GM23248 (cell line): ENCODE data around the gene TNNI3. TPM values are rescaled to one million over a fixed set of nuclear protein-coding genes. Genes with fewer than 3 reads are reported as not detected.
"Not testable (repeated sequence)": the region's sequence is repeated elsewhere in the genome, so short reads cannot be mapped to it uniquely, and the experiment has no call there.

Experiments
- DNase-seq: peaks from one replicate; pipeline ENCODE4 v3.0.0-alpha.2; 2015
- H2AFZ ChIP-seq: fragments of 200-600 bp; sonication (generic); 2 replicates; pipeline ENCODE4 v1.6.1; 2016; ENCODE audit warnings: antibody characterized with exemption
- H3F3A ChIP-seq: fragments of 200-600 bp; sonication (generic); 2 replicates; pipeline ENCODE4 v1.6.1; 2016; ENCODE audit warnings: mild to moderate bottlenecking, antibody characterized with exemption, mixed run types; ENCODE audit not compliant: insufficient read depth
- H3K27ac ChIP-seq: fragments of 200-600 bp; sonication (generic); 2 replicates; pipeline ENCODE4 v1.5.1; 2016; ENCODE audit warnings: mild to moderate bottlenecking
- H3K27me3 ChIP-seq: fragments of 200-600 bp; sonication (generic); replicated peaks from 2 replicates; pipeline ENCODE4 v1.6.1; 2016; ENCODE audit warnings: mild to moderate bottlenecking; ENCODE audit not compliant: insufficient read depth
- H3K36me3 ChIP-seq: fragments of 200-600 bp; sonication (generic); 2 replicates; pipeline ENCODE4 v1.6.1; 2016; ENCODE audit warnings: low read depth, mild to moderate bottlenecking
- H3K4me1 ChIP-seq: fragments of 200-600 bp; sonication (generic); 2 replicates; pipeline ENCODE4 v1.6.1; 2016; ENCODE audit warnings: mild to moderate bottlenecking; ENCODE audit not compliant: insufficient read depth
- H3K4me2 ChIP-seq: fragments of 200-600 bp; sonication (generic); one replicate; pipeline ENCODE4 v1.6.1; 2016; ENCODE audit warnings: mild to moderate bottlenecking; ENCODE audit not compliant: unreplicated experiment
- H3K4me3 ChIP-seq: fragments of 200-600 bp; sonication (generic); 2 replicates; pipeline ENCODE4 v1.5.1; 2016; ENCODE audit warnings: mild to moderate bottlenecking
- H3K79me2 ChIP-seq: fragments of 200-600 bp; sonication (generic); 2 replicates; pipeline ENCODE4 v1.6.1; 2016; ENCODE audit warnings: mild to moderate bottlenecking; ENCODE audit not compliant: insufficient read depth
- H3K9ac ChIP-seq: fragments of 200-600 bp; sonication (generic); 2 replicates; pipeline ENCODE4 v1.6.1; 2016; ENCODE audit warnings: mild to moderate bottlenecking
- H3K9me2 ChIP-seq: fragments of 200-600 bp; sonication (generic); 2 replicates; pipeline ENCODE4 v1.6.1; 2016; ENCODE audit warnings: mixed run types, mild to moderate bottlenecking, moderate library complexity; ENCODE audit not compliant: insufficient read depth
- H3K9me3 ChIP-seq: fragments of 200-600 bp; sonication (generic); one replicate; pipeline ENCODE4 v1.6.1; 2017; ENCODE audit warnings: low read depth
- H4K20me1 ChIP-seq: fragments of 200-600 bp; sonication (generic); 2 replicates; pipeline ENCODE4 v1.6.0; 2016; ENCODE audit not compliant: insufficient read depth
- EZH2 ChIP-seq: fragments of 200-600 bp; sonication (generic); IDR thresholded peaks from 2 replicates; pipeline ENCODE4 v1.6.1; 2018; ENCODE audit warnings: antibody characterized with exemption, mild to moderate bottlenecking; ENCODE audit not compliant: insufficient read depth, poor library complexity, severe bottlenecking
- EZH2phosphoT487 ChIP-seq: fragments of 200-600 bp; sonication (generic); IDR thresholded peaks from 2 replicates; pipeline ENCODE4 v1.6.1; 2018; ENCODE audit warnings: antibody characterized with exemption, moderate library complexity, mild to moderate bottlenecking, low read depth; ENCODE audit not compliant: insufficient read depth
- WGBS, 2 experiments: methylation state at CpG; one replicate each; pipeline ENCODE4 v1.1.6; 2015 to 2017; ENCODE audit warnings: low lambda C conversion rate in 2 of 2, low coverage in 1 of 2; ENCODE audit errors: missing lambda C conversion rate in 2 of 2; 5-methylcytosine and 5-hydroxymethylcytosine counted together
- in situ Hi-C: fragments of 300-500 bp; cut with MboI; formaldehyde crosslinking; loops from 2 replicates; pipeline ENCODE4 v1.15.0; 2020
- polyA plus RNA-seq: library from polyadenylated mRNA; unstranded; fragments of >200 nt; fragmentation: Nextera tagmentation; extraction: Ambion mirVana; gene quantifications from 2 replicates; pipeline ENCODE4 v1.2.1, GENCODE V29; 2016
- total RNA-seq: library from RNA; depleted of rRNA; stranded (reverse); fragments of >200 nt; shearing (Covaris generic); gene quantifications from 2 replicates; pipeline ENCODE4 v1.2.3, GENCODE V29; 2014; rRNA removed

Gene TNNI3
- total RNA-seq (not detected in 2 replicates), polyA plus RNA-seq (0.35 TPM in 1 of 2 replicates, not detected in the other)

DNA sequence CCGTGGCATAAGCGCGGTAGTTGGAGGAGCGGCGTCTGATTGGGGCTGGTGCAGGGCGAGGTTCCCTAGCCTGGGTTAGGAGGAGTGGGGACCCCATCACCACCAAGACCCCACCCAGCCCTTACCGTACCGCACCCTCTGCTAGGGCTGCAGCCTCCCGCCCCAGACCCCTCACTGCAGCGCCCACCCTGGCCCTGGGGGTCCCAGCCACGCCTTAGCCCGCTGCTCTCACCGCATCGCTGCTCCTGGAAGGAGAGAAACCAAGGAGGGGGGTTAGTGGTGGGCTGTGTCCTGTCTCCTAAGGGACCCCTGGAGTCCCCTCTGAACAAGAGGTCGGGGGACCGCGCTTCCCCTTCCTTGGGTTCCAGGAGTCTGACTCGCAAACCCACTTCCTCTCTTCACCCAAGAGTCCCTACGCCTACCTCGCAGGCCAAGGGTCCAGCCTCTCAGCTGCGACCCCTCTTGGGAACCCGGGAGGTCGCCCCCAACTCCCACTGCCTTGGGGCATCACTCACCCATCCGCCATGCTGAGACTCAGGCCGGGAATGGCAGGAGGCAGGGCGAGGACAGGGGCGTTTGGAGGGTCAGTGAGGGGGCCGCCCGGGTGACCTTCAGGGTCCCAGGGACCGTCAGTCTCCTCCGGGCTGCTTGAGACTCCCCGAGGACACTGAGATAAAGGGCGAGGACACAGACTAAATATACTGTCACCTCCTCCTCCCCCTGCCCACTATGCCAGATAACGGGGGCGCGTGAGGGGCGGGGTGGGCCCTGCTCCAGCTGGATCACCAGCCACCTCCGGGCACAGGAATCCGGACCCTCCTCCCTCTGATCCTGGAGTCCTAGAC, at the start of gene TNNI3:
Gene TNNI3, minus strand, starts transcription at position 669 of the 845 bp plus-strand sequence. Its CDS starts 143 bp downstream, at position 526.
- no peaks in the 10 kb centered on the region for H3K79me2 ChIP-seq
- no peaks in the 10 kb centered on the region for H4K20me1 ChIP-seq
- no peak within 1 kb of the TSS for H2AFZ ChIP-seq
- TF ChIP-seq EZH2phosphoT487 (no peak), EZH2 (no peak)
- in situ Hi-C loops, result no loop called here
- no peaks in the 10 kb centered on the region for H3K36me3 ChIP-seq
- 30 to 39% methylated on average over 26 to 31 of the region's 39 CpGs for WGBS, 2 experiments
- H3K4me2 ChIP-seq, result no peak within 1 kb of the TSS
- H3K4me3 ChIP-seq, result no peak within 1 kb of the TSS
- no peak within 1 kb of the TSS for H3K27ac ChIP-seq
- no peaks in the 10 kb centered on the region for H3K9me2 ChIP-seq
- peaks cover 3% of the 10 kb centered on the region; the same call in 1 of the 2 replicates for H3F3A ChIP-seq
- peaks cover 22% of the 10 kb centered on the region for H3K27me3 ChIP-seq
- H3K9me3 ChIP-seq, result no peaks in the 10 kb centered on the region
- H3K4me1 ChIP-seq, result peaks cover 8% of the 10 kb centered on the region
- no peak for DNase-seq
- no peak within 1 kb of the TSS for H3K9ac ChIP-seq

DNA sequence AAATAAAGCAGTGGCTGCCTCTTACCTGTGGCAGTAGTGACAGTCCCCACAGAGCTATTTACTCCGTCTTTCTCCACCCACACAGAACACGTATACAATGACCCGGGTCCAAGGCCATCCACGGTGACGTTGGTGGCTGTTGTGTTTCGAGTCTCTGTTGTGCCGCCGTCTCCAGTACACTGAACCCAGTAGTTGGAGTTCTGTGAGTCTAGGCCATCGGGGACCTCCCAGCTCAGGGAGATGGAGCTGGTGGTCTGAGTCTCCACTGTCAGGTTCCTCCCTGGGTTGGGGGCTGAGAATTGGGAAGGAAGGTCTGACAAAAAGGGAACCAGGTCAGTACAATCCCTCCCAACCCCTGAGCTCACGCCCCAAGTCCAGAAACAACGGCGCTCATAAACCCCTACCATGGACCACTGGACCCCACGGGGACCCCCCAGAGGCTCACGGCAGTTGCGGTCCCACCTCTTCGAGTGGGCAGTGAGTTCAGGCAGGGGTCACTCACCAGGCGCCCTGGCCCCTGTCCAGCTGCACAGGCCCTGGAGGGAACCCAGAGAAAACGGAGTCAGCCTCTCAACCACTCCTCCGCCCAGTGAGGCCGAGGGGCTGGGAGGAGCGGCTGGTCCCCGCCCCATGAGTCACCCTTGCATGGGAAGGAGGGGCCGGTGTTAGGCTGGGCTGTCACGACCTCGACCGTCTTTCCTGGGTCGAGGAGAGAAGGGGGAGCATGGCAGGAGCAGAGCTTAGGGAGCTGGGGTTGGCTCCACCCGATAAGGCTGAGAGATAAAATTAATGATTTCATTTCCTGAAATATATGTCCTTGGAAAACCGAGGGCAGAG, 49.4 kb upstream of the TNNI3 start:
- peak; percentile 96 for DNase-seq
- Histone ChIP-seq H3K9me2 (no peaks in the 10 kb centered on the region), H3K36me3 (no peaks in the 10 kb centered on the region), H3K27ac (no peak overlapping the region), H3F3A (peaks cover 18% of the 10 kb centered on the region; the same call in 1 of the 2 replicates), H2AFZ (no peak overlapping the region), H3K4me2 (peak overlapping the region; percentile 66), H3K9ac (peak overlapping the region; percentile 36), H3K27me3 (no peaks in the 10 kb centered on the region), H3K4me1 (peaks cover 20% of the 10 kb centered on the region), H3K9me3 (no peaks in the 10 kb centered on the region), H3K4me3 (peak overlapping the region; percentile 40; the same call in 1 of the 2 replicates), H4K20me1 (no peaks in the 10 kb centered on the region), H3K79me2 (no peaks in the 10 kb centered on the region)
- WGBS, 2 experiments, result 30 to 31% methylated on average over 28 to 29 of the region's 29 CpGs
- TF ChIP-seq EZH2phosphoT487, result no peak
- TF ChIP-seq EZH2, result no peak
- in situ Hi-C loops, result no loop called here

DNA sequence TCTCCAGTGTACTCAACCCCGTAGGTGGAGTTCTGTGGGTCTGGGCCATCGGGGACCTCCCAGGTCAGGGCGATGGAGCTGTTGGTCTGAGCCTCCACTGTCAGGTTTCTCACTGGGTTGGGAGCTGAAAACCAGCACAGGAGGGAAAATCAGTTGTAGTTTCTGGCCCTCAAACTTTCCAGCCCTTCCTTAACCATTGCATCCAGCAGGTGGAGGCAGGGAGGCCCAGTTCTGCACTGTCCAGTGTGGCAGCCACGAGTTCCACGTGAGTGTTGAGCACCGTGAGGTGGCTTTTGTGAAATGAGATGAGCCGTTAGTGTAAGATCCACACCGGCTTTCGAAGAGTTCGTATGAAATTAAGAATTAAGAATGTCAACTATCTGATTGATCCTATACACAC, 44.7 kb upstream of the TNNI3 start:
- H3K4me2 ChIP-seq, H3K9me2 ChIP-seq, in situ Hi-C loops, H3K4me3 ChIP-seq, H3K27ac ChIP-seq, H3K9me3 ChIP-seq, H3F3A ChIP-seq, H3K79me2 ChIP-seq, H3K9ac ChIP-seq, H3K4me1 ChIP-seq, H3K27me3 ChIP-seq, H2AFZ ChIP-seq, H4K20me1 ChIP-seq, H3K36me3 ChIP-seq: not testable (repeated sequence)
- DNase-seq, result peak; percentile 29
- 66 to 68% methylated on average over 10 of the region's 10 CpGs for WGBS, 2 experiments

DNA sequence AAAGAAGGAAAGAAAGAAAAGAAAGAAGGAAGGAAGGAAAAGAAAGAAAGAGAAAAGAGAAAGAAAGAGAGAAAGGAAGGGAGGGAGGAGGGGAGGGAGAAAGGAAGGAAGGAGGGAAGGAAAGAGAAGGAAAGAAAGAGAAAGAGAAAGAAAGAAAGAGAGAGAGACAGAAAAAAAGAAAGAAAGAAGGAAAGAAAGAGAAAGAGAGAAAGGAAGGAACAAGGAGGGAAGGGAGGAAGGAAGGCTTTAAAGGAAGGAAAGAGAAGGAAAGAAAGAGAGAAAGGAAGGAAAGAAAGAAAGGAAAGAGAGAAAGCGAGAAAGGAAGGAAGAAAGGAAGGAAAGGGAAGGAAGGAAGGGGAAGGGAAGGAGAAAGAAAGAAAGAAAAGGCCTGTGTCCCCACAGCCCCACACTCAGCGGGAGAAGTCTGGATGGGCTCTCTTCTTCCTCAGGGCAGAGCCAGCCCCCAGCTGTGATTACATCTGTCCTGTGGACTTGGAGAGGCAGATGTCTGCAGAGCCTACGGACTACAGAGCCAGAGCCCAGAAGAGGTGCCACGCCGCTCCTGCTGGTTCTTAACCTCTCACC, 42.2 kb upstream of the TNNI3 start:
- H3F3A ChIP-seq, result no peaks in the 10 kb centered on the region
- H3K9ac ChIP-seq, result no peak overlapping the region
- H3K4me1 ChIP-seq, result no peaks in the 10 kb centered on the region
- H3K27me3 ChIP-seq, result no peaks in the 10 kb centered on the region
- H3K27ac ChIP-seq, result no peak overlapping the region
- H4K20me1 ChIP-seq, result no peaks in the 10 kb centered on the region
- TF ChIP-seq EZH2, result no peak
- TF ChIP-seq EZH2phosphoT487, result no peak
- H3K4me2 ChIP-seq, result no peak overlapping the region
- no peaks in the 10 kb centered on the region for H3K79me2 ChIP-seq
- H2AFZ ChIP-seq, result no peak overlapping the region
- no peaks in the 10 kb centered on the region for H3K9me2 ChIP-seq
- H3K36me3 ChIP-seq, result no peaks in the 10 kb centered on the region
- 68 to 74% methylated on average over 5 of the region's 5 CpGs for WGBS, 2 experiments
- DNase-seq, result no peak
- in situ Hi-C loops, result no loop called here
- no peak overlapping the region for H3K4me3 ChIP-seq
- H3K9me3 ChIP-seq, result no peaks in the 10 kb centered on the region
